Measurements from ENCODE around the gene RUNX2.

The RUNX2 gene

GRCh38 chr6:45439861-45440388 lies 111.8 kb downstream of the RUNX2 start:
- no peak for TF ChIP-seq CTCF (IDR thresholded peaks at IDR 0.05; ENCODE audit: low read depth, low read length)
- no peak for DNase-seq (ENCODE audit: extremely low read depth, low read depth)

DNA sequence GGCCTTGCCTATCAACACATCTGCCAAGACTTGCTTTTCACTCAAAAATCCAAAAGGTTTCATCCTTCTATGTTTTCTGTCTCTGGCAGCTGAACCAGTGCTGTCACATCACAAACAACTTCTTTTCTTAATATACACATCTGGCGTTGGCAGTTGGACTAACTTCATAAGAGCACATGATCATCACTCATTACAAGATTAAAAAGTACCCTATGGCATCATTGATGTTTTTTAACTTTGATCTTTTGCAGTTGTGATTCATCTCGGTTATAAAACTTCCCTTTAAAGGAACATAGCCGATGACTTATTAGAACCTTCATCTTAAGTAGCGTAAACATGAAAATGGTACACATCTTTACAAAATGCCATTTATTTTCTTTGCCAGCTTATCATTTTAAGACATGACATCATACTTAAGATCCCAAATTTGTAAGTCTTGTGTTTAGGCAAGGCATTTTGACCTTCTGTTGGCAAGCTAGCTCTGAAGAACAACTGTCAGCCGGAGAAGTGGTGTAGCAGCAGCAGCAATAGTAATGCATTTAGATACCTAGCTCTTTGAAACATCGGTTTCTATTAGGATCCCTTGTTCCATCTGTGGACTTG lies 113.8 kb downstream of the RUNX2 start:
- no peak for DNase-seq (ENCODE audit: extremely low read depth, low read depth)
- no peak for TF ChIP-seq CTCF (IDR thresholded peaks at IDR 0.05; ENCODE audit: low read depth, low read length)

- DNase-seq (ENCODE audit: extremely low read depth, low read depth), result no peak
- no peak for TF ChIP-seq CTCF (IDR thresholded peaks at IDR 0.05; ENCODE audit: low read depth, low read length)
Observed at GRCh38 chr6:45442716-45443115, 114.6 kb downstream of the RUNX2 start.

- TF ChIP-seq CTCF (IDR thresholded peaks at IDR 0.05; ENCODE audit: low read depth, low read length), result no peak
- no peak for DNase-seq (ENCODE audit: extremely low read depth, low read depth)
Observed at GRCh38 chr6:45445364-45445748, 117.2 kb downstream of the RUNX2 start.

DNA sequence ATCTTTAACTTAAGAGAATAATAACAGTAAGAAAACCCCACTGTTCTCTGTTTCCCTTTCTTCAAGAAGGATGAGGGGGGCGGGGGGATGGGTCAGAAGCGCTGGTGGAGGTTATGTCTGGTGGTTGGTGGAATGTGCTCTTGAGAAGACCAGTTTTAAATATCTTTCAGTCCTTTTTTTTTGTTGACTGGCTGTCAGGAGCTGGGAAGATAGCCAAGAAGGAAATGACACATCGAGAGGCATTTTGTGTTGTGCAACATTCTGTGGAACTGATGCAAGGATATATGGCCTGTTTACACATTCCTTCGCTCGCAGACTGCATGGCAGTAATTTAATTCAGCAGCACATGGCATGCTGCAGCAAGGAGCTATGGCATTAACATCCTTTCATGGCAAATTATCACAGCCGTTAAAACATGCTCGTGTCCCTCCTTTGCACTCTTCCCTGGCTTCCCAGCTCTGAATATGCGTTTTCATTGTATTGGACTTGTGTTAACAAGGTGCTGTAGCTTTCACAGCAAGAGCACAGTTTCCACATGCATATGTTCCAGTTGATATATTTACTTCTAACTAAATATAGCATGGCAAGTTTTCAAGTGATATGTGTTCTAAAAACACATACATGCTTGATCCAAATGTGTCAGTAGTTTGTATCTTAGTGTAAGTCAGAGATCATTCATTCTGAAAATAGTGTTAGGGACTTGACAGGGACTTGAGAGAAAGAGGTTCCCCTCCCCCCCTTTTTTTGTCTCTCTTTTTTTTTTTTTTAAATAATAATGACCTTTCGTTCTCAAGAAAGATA lies 117.8 kb downstream of the RUNX2 start:
- DNase-seq (ENCODE audit: extremely low read depth, low read depth), result peak; percentile 97
- no peak for TF ChIP-seq CTCF (IDR thresholded peaks at IDR 0.05; ENCODE audit: low read depth, low read length)

DNA sequence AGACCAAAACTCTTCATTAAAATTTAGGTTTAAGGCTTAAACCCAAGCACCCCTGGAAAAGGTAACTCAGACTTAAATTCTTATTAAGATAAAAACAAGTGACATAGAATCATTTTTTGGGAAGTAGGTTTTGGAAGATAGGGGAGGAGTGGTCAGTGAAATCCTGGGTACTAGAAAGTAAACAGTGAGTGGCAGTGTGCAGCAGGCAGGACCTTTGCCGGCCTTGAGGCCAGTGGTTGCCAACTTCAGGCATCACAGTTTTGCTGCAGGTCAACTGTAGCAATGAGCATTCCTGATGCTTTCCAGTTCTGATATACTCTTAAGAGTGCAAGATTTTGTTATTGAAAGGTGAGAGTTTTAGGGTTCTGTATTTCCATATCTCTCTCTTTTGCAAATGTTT lies 118.9 kb downstream of the RUNX2 start:
- TF ChIP-seq CTCF (IDR thresholded peaks at IDR 0.05; ENCODE audit: low read depth, low read length), result no peak
- no peak for DNase-seq (ENCODE audit: extremely low read depth, low read depth)

DNA sequence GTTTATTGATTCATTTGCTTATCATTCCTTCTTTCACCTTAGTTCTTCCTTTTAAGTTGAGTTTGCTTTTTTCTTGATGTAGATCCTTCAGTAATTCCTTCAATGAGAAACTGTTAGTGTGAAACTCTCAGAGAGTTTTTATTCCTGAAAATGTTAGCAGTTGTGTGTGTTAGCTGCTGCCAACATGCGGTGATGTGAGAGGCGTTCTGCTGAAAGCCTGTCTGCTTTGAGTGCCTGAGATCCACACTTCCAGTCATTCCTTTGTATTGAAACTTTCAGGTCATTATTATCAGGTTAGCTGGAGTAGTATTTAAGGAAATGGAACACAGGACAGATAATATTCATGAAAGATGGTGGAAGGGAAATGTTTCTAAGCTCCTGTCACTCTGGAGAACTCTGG lies 119.6 kb downstream of the RUNX2 start:
- no peak for DNase-seq (ENCODE audit: extremely low read depth, low read depth)
- TF ChIP-seq CTCF (IDR thresholded peaks at IDR 0.05; ENCODE audit: low read depth, low read length), result no peak
